KMS-11 (cell line): ENCODE measurements around the gene FALEC.

Source experiments
- H2AFZ ChIP-seq: fragments of 200-600 bp; sonication (generic); 2 replicates; pipeline ENCODE4 v1.6.1; 2016; ENCODE audit warnings: antibody characterized with exemption, mixed run types, low read depth
- H3K27ac ChIP-seq: fragments of 200-600 bp; sonication (generic); 2 replicates; pipeline ENCODE4 v1.6.1; 2016; ENCODE audit warnings: mild to moderate bottlenecking, mixed run types
- H3K27me3 ChIP-seq: fragments of 200-600 bp; sonication (generic); 2 replicates; pipeline ENCODE4 v1.6.1; 2017; ENCODE audit warnings: mild to moderate bottlenecking, low read depth, mixed run types, moderate library complexity; ENCODE audit not compliant: insufficient read depth
- H3K36me3 ChIP-seq: fragments of 200-600 bp; sonication (generic); 2 replicates; pipeline ENCODE4 v1.6.1; 2017; ENCODE audit warnings: mild to moderate bottlenecking, mixed run types; ENCODE audit not compliant: insufficient read depth
- H3K4me1 ChIP-seq: fragments of 200-600 bp; sonication (generic); 2 replicates; pipeline ENCODE4 v1.6.1; 2016; ENCODE audit warnings: mild to moderate bottlenecking, low read depth, mixed run types; ENCODE audit not compliant: poor library complexity, severe bottlenecking
- H3K4me2 ChIP-seq: fragments of 200-600 bp; sonication (generic); 2 replicates; pipeline ENCODE4 v1.7.0; 2016; ENCODE audit warnings: mild to moderate bottlenecking, mixed run types
- H3K4me3 ChIP-seq: fragments of 200-600 bp; sonication (generic); IDR thresholded peaks from 2 replicates; pipeline ENCODE4 v1.6.1; 2017; ENCODE audit warnings: low read depth, low read length, mixed read lengths; ENCODE audit not compliant: insufficient read depth
- H3K79me2 ChIP-seq: fragments of 200-600 bp; sonication (generic); 2 replicates; pipeline ENCODE4 v1.6.1; 2016; ENCODE audit warnings: low read depth, mixed run types; ENCODE audit not compliant: insufficient read depth
- H3K9ac ChIP-seq: fragments of 200-600 bp; sonication (generic); 2 replicates; pipeline ENCODE4 v1.6.1; 2016; ENCODE audit warnings: mild to moderate bottlenecking, mixed run types
- H4K20me1 ChIP-seq: fragments of 200-600 bp; sonication (generic); 2 replicates; pipeline ENCODE4 v1.6.1; 2016; ENCODE audit warnings: mild to moderate bottlenecking, mixed run types; ENCODE audit not compliant: insufficient read depth
- CTCF ChIP-seq: fragments of 200-600 bp; sonication (generic); conservative IDR thresholded peaks from 2 replicates; pipeline ENCODE4 v1.6.1; 2017; ENCODE audit warnings: low read depth, mild to moderate bottlenecking, antibody characterized with exemption, low read length, moderate library complexity, mixed read lengths

Gene FALEC

GRCh38 chr1:150498342-150498741 is 17.2 kb upstream of the FALEC start:
- H3K4me2 ChIP-seq: no peak overlapping the region
- no peaks in the 10 kb centered on the region for H3K4me1 ChIP-seq
- no peaks in the 10 kb centered on the region; the same call in 1 of the 2 replicates for H3K36me3 ChIP-seq
- H4K20me1 ChIP-seq: no peaks in the 10 kb centered on the region
- H2AFZ ChIP-seq: no peak overlapping the region
- H3K27ac ChIP-seq: no peak overlapping the region
- no peaks in the 10 kb centered on the region for H3K79me2 ChIP-seq
- no peaks in the 10 kb centered on the region for H3K27me3 ChIP-seq
- no peak overlapping the region for H3K4me3 ChIP-seq
- no peak overlapping the region for H3K9ac ChIP-seq
- TF ChIP-seq CTCF: no peak

GRCh38 chr1:150505431-150505830 is 10.1 kb upstream of the FALEC start:
- no peaks in the 10 kb centered on the region for H3K27me3 ChIP-seq
- no peaks in the 10 kb centered on the region for H3K4me1 ChIP-seq
- TF ChIP-seq CTCF: no peak
- H3K27ac ChIP-seq: no peak overlapping the region
- H3K4me2 ChIP-seq: no peak overlapping the region
- H4K20me1 ChIP-seq: no peaks in the 10 kb centered on the region
- no peaks in the 10 kb centered on the region for H3K79me2 ChIP-seq
- peaks cover 9% of the 10 kb centered on the region; the same call in 1 of the 2 replicates for H3K36me3 ChIP-seq
- no peak overlapping the region for H3K4me3 ChIP-seq
- no peak overlapping the region for H3K9ac ChIP-seq
- H2AFZ ChIP-seq: no peak overlapping the region

- Histone ChIP-seq H2AFZ (no peak within 1 kb of the TSS), H4K20me1 (no peaks in the 10 kb centered on the region), H3K79me2 (no peaks in the 10 kb centered on the region), H3K4me1 (no peaks in the 10 kb centered on the region), H3K4me3 (no peak within 1 kb of the TSS), H3K27me3 (no peaks in the 10 kb centered on the region), H3K27ac (no peak within 1 kb of the TSS), H3K9ac (no peak within 1 kb of the TSS), H3K36me3 (peaks cover 9% of the 10 kb centered on the region; the same call in 1 of the 2 replicates), H3K4me2 (no peak within 1 kb of the TSS)
- TF ChIP-seq CTCF: no peak
These were observed 7.4 kb upstream of the FALEC start, which contains the start of gene ECM1 for GRCh38 chr1:150507912-150508864. Gene ECM1 (plus strand): TSS chr1:150508109. CDS start chr1:150508210, 101 bp downstream.

- Histone ChIP-seq H3K4me2 (no peak overlapping the region), H3K4me3 (no peak overlapping the region), H2AFZ (no peak overlapping the region), H3K4me1 (no peaks in the 10 kb centered on the region), H3K79me2 (no peaks in the 10 kb centered on the region), H3K27ac (no peak overlapping the region), H3K36me3 (peaks cover 9% of the 10 kb centered on the region; the same call in 1 of the 2 replicates), H3K9ac (no peak overlapping the region), H3K27me3 (no peaks in the 10 kb centered on the region), H4K20me1 (no peaks in the 10 kb centered on the region)
- no peak for TF ChIP-seq CTCF
These were observed 6.6 kb upstream of the FALEC start for GRCh38 chr1:150508982-150509381.
